Ovary (tissue), 3 donors: Measurements from ENCODE around the gene SAMD4A.

Source experiments
- CTCF ChIP-seq, 3 donors: fragments of 450-650 bp in 2 of 3; fragments of 200-600 bp in 1 of 3; IDR thresholded peaks; one replicate each; pipeline versions ENCODE4 v1.5.1 to v1.8.0; 2016 to 2022; ENCODE audit warnings: antibody characterized with exemption in 3 of 3, mild to moderate bottlenecking in 1 of 3
- POLR2A ChIP-seq: fragments of 450-650 bp; IDR thresholded peaks from one replicate; pipeline ENCODE4 v1.6.1; 2017; ENCODE audit warnings: antibody characterized with exemption, mild to moderate bottlenecking, moderate library complexity
- donor health status: DM: no; HTN: no; CAD: no.

GRCh38 chr14:54652605-54653052 is 85.7 kb downstream of the SAMD4A start:
- no peak for TF ChIP-seq CTCF (IDR thresholded peaks at IDR 0.05)
- TF ChIP-seq POLR2A, result no peak
